Nephron (organoid): Measurements from ENCODE around the gene PDZD2.
A peak's percentile ranks its signal among the peaks of the same experiment; 100 is the strongest.

Experiments
- H3K27ac Mint-ChIP-seq, 3 experiments: 2 replicates each; pipeline ENCODE4 v1.8.0; 2020; ENCODE audit warnings: mixed read lengths in 3 of 3, mild to moderate bottlenecking in 2 of 3, moderate library complexity in 1 of 3
- H3K27me3 Mint-ChIP-seq: 2 replicates; pipeline ENCODE4 v1.8.0; 2021; ENCODE audit warnings: low read depth, mild to moderate bottlenecking, moderate library complexity, mixed read lengths
- H3K36me3 Mint-ChIP-seq: 2 replicates; pipeline ENCODE4 v1.8.0; 2020; ENCODE audit warnings: low read depth, mixed read lengths
- H3K4me1 Mint-ChIP-seq: 2 replicates; pipeline ENCODE4 v1.8.0; 2020; ENCODE audit warnings: mixed read lengths
- H3K4me3 Mint-ChIP-seq, 3 experiments: 2 replicates each; pipeline ENCODE4 v1.8.0; 2020; ENCODE audit warnings: mild to moderate bottlenecking in 3 of 3, mixed read lengths in 3 of 3, moderate library complexity in 2 of 3
- H3K9me3 Mint-ChIP-seq: 2 replicates; pipeline ENCODE4 v1.8.0; 2020; ENCODE audit warnings: mixed read lengths
- TF ChIP-seq, protein P1 (sequence below), 3 experiments: fragments of 200-600 bp; sonication (generic); IDR thresholded peaks; one replicate each; pipeline ENCODE4 v1.5.0; 2021; ENCODE audit warnings: antibody characterized with exemption in 3 of 3; ENCODE audit not compliant: unreplicated experiment in 3 of 3

Gene PDZD2

DNA sequence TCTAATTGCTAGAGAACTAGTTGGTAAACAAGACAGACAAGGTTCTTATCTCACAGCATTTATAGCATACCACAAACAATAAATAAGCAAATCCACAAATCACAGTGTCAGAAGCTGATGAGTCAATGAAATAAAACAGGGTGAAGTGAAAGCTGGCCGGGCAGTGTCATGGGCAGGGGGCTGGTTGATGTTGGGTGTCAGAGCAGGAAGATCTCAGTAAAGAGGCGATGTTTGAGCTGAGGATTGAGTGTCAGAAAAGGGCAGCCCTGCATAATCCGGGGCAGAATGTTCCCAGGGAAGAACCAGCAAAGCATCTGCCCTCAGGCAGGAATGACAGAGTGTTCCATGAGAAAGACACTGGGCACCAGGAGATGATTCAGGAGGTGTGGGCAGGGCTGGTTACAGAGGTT is 351.8 kb downstream of the PDZD2 start:
- no peak overlapping the region for H3K4me3 Mint-ChIP-seq
- peaks cover 22% of the 10 kb centered on the region for H3K4me1 Mint-ChIP-seq
- peaks cover 7% of the 10 kb centered on the region for H3K27me3 Mint-ChIP-seq
- peak overlapping the region in 1 of 3 experiments; percentile 40 for H3K27ac Mint-ChIP-seq
- H3K36me3 Mint-ChIP-seq: peaks cover 14% of the 10 kb centered on the region
- peaks cover 6% of the 10 kb centered on the region for H3K9me3 Mint-ChIP-seq
- TF ChIP-seq, protein P1, sequence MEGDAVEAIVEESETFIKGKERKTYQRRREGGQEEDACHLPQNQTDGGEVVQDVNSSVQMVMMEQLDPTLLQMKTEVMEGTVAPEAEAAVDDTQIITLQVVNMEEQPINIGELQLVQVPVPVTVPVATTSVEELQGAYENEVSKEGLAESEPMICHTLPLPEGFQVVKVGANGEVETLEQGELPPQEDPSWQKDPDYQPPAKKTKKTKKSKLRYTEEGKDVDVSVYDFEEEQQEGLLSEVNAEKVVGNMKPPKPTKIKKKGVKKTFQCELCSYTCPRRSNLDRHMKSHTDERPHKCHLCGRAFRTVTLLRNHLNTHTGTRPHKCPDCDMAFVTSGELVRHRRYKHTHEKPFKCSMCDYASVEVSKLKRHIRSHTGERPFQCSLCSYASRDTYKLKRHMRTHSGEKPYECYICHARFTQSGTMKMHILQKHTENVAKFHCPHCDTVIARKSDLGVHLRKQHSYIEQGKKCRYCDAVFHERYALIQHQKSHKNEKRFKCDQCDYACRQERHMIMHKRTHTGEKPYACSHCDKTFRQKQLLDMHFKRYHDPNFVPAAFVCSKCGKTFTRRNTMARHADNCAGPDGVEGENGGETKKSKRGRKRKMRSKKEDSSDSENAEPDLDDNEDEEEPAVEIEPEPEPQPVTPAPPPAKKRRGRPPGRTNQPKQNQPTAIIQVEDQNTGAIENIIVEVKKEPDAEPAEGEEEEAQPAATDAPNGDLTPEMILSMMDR (IDR thresholded peaks at IDR 0.05; ENCODE audit: unreplicated experiment in 3 of 3): no peak

DNA sequence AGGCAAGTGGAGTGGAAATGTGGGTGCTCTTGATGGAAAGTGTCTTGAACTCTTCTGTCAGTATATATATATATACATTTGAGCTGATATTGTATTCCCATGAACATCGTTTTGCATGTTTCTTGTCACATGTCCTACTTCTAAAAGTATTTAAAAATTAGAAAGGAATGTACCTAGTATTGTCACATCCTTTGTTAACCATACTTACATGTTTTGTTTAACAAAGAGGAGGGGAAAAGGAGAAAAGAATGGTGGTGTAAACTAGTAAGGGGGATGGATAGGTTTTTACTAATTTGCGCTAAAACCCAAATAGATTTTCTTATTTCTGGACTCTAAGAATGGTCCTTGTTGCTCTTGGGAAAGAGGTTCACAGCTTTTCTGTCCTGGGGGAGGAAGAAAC is 353.4 kb downstream of the PDZD2 start:
- Mint-ChIP-seq H3K4me1 (peaks cover 22% of the 10 kb centered on the region), H3K27me3 (peaks cover 11% of the 10 kb centered on the region)

DNA sequence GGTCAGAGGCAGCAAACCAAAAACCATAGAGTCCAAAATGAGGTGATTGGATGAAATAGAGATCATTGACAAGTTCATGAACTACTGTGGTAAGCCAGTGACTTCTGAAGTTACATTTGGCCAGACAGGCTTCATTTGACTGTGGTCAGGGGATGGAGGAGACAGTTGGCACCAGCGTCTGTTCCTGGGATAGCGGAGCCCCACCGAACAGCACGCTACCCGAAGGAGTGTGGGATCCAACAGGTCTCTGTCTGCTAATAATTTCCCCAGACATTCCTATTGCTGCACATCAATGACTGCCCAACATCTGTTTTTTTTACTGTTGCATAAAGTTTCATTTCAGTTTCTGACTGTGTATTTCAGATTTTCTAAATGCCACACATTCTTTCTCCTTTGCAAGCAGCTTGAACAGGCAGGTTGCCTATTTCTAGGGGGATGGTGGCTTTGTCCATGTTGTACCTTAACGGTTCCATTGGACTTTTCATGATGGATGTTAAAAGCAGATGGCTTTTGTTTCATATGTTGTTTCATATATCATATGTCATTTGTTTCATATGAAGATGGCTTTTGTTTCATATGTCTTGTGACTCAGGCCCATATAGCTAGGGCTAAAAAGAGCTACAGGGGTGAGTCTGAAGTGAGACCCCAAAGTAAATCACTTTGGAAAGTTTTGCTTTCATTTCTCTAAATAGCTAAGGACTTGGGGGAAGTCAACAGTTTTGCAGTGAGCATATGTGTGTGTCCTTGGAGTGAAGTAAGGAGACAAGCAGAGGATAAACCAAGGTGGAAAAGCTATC is 354.4 kb downstream of the PDZD2 start:
- Mint-ChIP-seq H3K36me3 (peaks cover 7% of the 10 kb centered on the region), H3K9me3 (peaks cover 3% of the 10 kb centered on the region), H3K27me3 (peaks cover 11% of the 10 kb centered on the region), H3K4me1 (peaks cover 22% of the 10 kb centered on the region), H3K4me3 (no peak overlapping the region), H3K27ac (peak overlapping the region in 2 of 3 experiments; percentile 8 to 23)
- TF ChIP-seq, protein P1 (IDR thresholded peaks at IDR 0.05; ENCODE audit: unreplicated experiment in 3 of 3): no peak

More for the DNA sequence above, 353.4 kb downstream of the PDZD2 start:
- TF ChIP-seq, protein P1 (IDR thresholded peaks at IDR 0.05; ENCODE audit: unreplicated experiment in 3 of 3): no peak
- no peak overlapping the region for H3K27ac Mint-ChIP-seq
- peaks cover 6% of the 10 kb centered on the region for H3K9me3 Mint-ChIP-seq
- H3K36me3 Mint-ChIP-seq: peaks cover 12% of the 10 kb centered on the region
- no peak overlapping the region for H3K4me3 Mint-ChIP-seq

DNA sequence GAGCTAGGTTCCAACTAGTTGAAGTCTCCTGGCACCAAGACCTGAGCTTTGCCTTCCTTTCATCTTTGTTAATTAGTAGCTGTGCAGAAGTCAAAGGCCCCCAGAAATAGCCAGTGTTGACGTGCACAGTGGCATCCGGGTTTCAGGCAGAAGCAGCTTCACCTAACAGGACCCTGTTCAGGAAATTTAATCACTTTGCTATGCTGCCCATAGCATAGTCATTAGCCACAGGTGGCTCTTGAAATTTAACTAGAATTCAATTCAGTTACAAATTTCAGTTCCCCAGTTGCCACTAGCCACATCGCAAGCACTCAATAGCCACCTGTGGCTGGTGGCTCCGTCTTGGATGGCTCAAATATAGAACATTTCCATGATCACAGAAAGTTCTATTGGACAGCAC is 356.1 kb downstream of the PDZD2 start:
- H3K36me3 Mint-ChIP-seq: peaks cover 5% of the 10 kb centered on the region
- H3K9me3 Mint-ChIP-seq: no peaks in the 10 kb centered on the region
- TF ChIP-seq, protein P1 (IDR thresholded peaks at IDR 0.05; ENCODE audit: unreplicated experiment in 3 of 3): no peak
- H3K4me1 Mint-ChIP-seq: peaks cover 22% of the 10 kb centered on the region
- H3K27me3 Mint-ChIP-seq: peaks cover 11% of the 10 kb centered on the region
- no peak overlapping the region for H3K4me3 Mint-ChIP-seq
- H3K27ac Mint-ChIP-seq: no peak overlapping the region

DNA sequence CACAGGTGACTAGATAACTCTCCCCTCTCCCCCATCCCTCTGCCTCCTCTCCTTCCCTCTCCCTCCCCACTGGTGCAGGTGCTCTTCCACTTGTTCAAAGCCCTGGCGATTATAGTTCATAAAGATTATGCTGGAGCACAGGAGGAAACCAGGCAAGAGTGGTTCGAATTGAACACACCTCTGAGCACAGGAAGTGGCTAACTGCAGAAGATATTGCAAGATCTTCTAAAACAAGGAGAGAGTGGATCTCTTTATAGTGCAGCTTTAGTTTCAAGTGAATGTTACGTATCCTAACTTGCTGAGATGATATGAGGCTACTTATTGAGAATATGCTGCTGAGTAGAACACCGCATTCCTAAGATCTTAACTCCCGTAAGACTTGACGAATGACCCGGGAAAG is 356.8 kb downstream of the PDZD2 start:
- Mint-ChIP-seq H3K27me3 (peaks cover 8% of the 10 kb centered on the region), H3K9me3 (no peaks in the 10 kb centered on the region), H3K27ac (no peak overlapping the region), H3K36me3 (peaks cover 5% of the 10 kb centered on the region), H3K4me1 (peaks cover 18% of the 10 kb centered on the region), H3K4me3 (no peak overlapping the region)
- TF ChIP-seq, protein P1 (IDR thresholded peaks at IDR 0.05; ENCODE audit: unreplicated experiment in 3 of 3): no peak

DNA sequence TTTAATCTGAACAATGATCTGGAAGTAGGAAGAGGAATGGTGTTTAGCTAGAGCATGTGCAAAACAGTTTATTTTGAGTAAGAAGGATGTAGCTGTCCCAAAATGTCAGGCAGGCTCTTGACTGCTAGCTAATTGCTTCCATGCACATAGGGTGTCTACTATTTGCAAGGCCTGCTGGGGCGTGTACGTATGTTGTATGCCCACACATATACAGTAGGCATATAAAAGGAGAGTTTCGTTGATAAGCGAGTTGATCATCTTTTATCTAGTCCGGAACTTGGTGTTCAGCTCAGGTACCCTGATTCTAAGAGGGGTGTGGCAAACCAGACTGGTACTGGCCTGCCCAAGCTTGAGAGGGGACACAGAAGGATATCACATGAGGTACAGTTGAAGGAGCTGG is 358.0 kb downstream of the PDZD2 start:
- peaks cover 5% of the 10 kb centered on the region for H3K36me3 Mint-ChIP-seq
- peaks cover 11% of the 10 kb centered on the region for H3K4me1 Mint-ChIP-seq
- TF ChIP-seq, protein P1 (IDR thresholded peaks at IDR 0.05; ENCODE audit: unreplicated experiment in 3 of 3): no peak
- H3K27me3 Mint-ChIP-seq: peaks cover 4% of the 10 kb centered on the region
- no peak overlapping the region for H3K4me3 Mint-ChIP-seq
- no peaks in the 10 kb centered on the region for H3K9me3 Mint-ChIP-seq
- no peak overlapping the region for H3K27ac Mint-ChIP-seq
